ENCODE results near the gene STK32B. TPM values are rescaled to one million over a fixed set of nuclear protein-coding genes. Genes with fewer than 3 reads are reported as not detected.

Gene STK32B
- total and polyA plus RNA-seq, 2 donors (not counting 3 experiments of a cell fraction or from before 2014, with no cell fraction given) = 5.6 to 7.8 TPM

- no peaks in the 10 kb centered on the region for H3K9me3 ChIP-seq (replicated peaks; ENCODE audit: control insufficient read depth, insufficient read depth, low read length)
- no peaks in the 10 kb centered on the region for H3K36me3 ChIP-seq (ENCODE audit: control insufficient read depth in 2 of 2, extremely low read depth in 1 of 2, insufficient read depth in 2 of 2, low read length in 2 of 2)
- H3K79me2 ChIP-seq (ENCODE audit: control insufficient read depth, insufficient read depth, low read length) = no peaks in the 10 kb centered on the region
- H3K9me1 ChIP-seq (replicated peaks; ENCODE audit: control insufficient read depth, extremely low read depth, insufficient read depth, low read length) = no peaks in the 10 kb centered on the region
- TF ChIP-seq MYC (IDR thresholded peaks at IDR 0.05; ENCODE audit: low read depth, low read length) (no peak), CTCF (IDR thresholded peaks at IDR 0.05; ENCODE audit: extremely low read depth in 1 of 2, insufficient read depth in 1 of 2, low read depth in 1 of 2, low read length in 2 of 2) (no peak), MAX (IDR thresholded peaks at IDR 0.05; ENCODE audit: insufficient read depth, insufficient read length) (no peak), EZH2 (IDR thresholded peaks at IDR 0.05; ENCODE audit: borderline replicate concordance, low read depth, low read length, severe bottlenecking) (no peak), FOS (IDR thresholded peaks at IDR 0.05; ENCODE audit: borderline replicate concordance, insufficient read depth, low read length) (no peak), POLR2AphosphoS5 (IDR thresholded peaks at IDR 0.05; ENCODE audit: insufficient read depth, low read depth, low read length) (no peak), POLR2A (IDR thresholded peaks at IDR 0.05; ENCODE audit: low read depth, low read length) (no peak), GATA2 (IDR thresholded peaks at IDR 0.05; ENCODE audit: insufficient read depth, insufficient read length, low read depth, low read length) (no peak), JUN (IDR thresholded peaks at IDR 0.05; ENCODE audit: borderline replicate concordance, insufficient read depth, insufficient read length, low read depth) (no peak)
- no peaks in the 10 kb centered on the region for H3K4me1 ChIP-seq (ENCODE audit: control insufficient read depth, extremely low read depth, insufficient read depth, low read length)
- H4K20me1 ChIP-seq (replicated peaks; ENCODE audit: control insufficient read depth, extremely low read depth, insufficient read depth, low read length) = no peaks in the 10 kb centered on the region
- CTCF ChIA-PET = interaction anchor here (1.3 kb wide), 1 partner anchor 32 kb away, joined by 4 read pairs; no protein-coding TSS in a partner anchor
- no peak overlapping the region for H3K4me3 ChIP-seq (replicated peaks in 1 of 3; ENCODE audit: insufficient read depth in 1 of 3, low read depth in 1 of 3, low read length in 3 of 3)
- H3K4me2 ChIP-seq (ENCODE audit: insufficient read depth, low read length) = no peak overlapping the region
- H2AFZ ChIP-seq (ENCODE audit: low read depth, low read length) = no peak overlapping the region
- H3K9ac ChIP-seq (replicated peaks; ENCODE audit: extremely low read depth, insufficient read depth, low read length) = no peak overlapping the region
- DNase-seq (ENCODE audit: low read depth, low spot score) (no peak), FAIRE-seq (no peak)
- BruUV-seq (replicated peaks) = no TSS peak
- dilution Hi-C loops (cut with MboI; ENCODE audit: extremely low pct_ligation_motif_present, low sequenced_read_pairs) (no loop called here), intact Hi-C loops (cut with micrococcal nuclease) (no loop called here)
- POLR2A ChIA-PET = no interaction called here
- no peak overlapping the region for H3K27ac ChIP-seq (ENCODE audit: insufficient read depth, low read depth, low read length)
- no peaks in the 10 kb centered on the region for H3K27me3 ChIP-seq (ENCODE audit: control insufficient read depth in 2 of 2, insufficient read depth in 2 of 2, low read length in 2 of 2)
Measured at GRCh38 chr4:5368426-5368825, 317.1 kb downstream of the STK32B start.

Data from endothelial cell of umbilical vein (primary cell).